NCI-H460 (cell line): Measurements from ENCODE around the gene ARG2. TPM values are rescaled to one million over a fixed set of nuclear protein-coding genes. Genes with fewer than 3 reads are reported as not detected.

Source experiments
- DNase-seq: peaks from one replicate; pipeline ENCODE4 v3.0.0-alpha.2; 2016; ENCODE audit warnings: low read depth; ENCODE audit errors: extremely low read depth
- total RNA-seq: library from RNA; depleted of rRNA; stranded (reverse); fragments of >200 nt; shearing (Covaris generic); gene quantifications from 2 replicates; pipeline ENCODE4 v1.2.3, GENCODE V29; 2014

ARG2 gene
- total RNA-seq, 1 experiment from 2014 or later, result 4.8 TPM

DNA sequence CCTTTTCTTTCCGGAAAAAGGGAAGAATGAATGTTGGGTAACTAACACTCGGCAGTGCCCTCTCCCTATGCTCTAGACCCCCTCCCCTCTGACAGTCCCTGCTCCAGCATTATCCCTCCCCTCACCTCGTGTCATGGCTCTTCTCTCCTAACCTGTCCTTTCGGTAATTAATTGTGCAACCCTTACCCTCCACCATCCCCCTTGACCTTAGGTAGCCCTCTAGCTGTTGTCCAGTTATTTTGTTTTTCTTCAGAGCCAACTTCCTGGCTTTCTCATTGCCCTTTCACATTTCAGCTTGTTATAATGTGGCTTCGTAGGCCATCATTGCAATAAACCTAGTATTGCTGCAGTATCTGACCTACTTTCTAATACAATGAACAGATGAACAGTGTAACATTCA is 11.2 kb downstream of the ARG2 start:
- no peak for DNase-seq

DNA sequence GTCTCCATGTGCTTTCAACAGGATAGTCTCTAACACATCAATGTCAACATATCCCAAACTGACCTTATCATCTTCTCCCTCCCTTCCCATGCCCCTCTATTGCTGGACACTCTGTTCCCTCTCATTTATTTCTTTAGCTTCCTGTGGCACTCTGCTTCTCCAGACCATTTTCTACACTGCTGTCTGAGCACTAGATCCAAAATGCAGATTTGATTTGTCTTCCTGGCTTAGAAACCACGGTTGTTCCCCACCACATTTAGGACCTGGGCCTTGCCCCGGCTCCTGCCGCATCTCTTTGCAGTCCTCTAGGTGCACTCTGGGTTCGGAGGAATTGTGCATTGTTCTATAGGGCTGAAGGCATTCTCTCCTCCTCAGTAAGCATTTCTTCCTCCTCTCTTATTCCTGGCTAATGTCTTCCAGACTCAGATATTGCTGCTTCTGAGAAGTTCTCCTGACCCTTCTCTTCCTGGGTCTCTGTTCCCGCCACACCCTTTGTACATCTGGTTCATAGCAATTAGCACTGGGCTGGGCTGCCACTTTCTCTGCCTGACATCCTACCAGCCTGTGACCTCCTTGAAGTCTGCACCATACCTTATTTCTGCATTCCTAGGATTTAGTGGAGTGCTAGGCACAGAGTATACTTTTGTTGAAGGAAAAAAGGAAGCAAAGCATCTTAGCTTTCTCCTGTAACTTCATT is 13.9 kb downstream of the ARG2 start:
- no peak for DNase-seq

DNA sequence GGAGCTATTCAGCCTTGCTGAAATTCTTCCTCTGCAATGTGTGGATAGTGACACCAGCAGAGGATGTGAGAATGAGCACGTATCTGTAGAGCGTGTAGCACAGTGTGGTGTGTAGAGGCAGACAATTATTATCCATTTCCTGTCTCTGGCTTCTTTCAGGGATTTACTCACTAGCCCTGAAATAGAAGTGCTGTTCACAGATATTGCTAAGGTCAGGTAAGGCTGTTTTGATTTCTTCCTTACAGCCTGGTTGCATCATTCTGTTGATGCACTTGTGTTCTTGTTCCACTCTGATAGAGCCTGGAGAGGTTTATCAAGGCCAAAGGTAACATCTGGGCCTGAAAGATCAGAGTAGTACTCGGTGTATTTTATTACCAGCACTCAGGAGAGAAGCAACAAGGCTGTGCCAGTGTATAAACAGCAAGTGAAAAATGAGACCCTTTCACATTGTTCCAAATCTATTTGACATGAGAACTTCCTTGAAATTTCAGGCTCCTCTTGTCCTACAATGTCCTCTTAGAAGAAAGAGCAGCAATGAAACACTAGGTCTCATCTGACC is 16.7 kb downstream of the ARG2 start:
- peak; percentile 57 for DNase-seq

DNA sequence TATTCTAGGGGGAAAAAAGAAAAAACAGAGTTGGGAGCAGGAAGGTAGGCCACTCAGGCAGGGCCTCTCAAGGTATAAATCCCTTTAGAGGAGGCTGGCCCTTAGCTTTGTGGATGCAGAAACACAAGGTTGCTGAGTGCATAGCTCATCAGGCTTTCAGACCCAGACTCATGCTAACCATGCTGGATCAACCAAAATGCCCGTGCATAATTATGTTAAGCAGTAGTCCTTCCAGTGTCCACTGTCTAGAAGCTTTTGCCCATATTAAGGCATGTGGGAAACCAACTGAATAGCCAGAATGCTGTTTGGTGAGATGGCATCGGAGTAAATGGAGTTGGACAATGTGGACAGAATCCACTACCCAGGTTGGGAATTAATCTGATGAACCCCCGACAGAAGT is 18.9 kb downstream of the ARG2 start:
- DNase-seq, result no peak

DNA sequence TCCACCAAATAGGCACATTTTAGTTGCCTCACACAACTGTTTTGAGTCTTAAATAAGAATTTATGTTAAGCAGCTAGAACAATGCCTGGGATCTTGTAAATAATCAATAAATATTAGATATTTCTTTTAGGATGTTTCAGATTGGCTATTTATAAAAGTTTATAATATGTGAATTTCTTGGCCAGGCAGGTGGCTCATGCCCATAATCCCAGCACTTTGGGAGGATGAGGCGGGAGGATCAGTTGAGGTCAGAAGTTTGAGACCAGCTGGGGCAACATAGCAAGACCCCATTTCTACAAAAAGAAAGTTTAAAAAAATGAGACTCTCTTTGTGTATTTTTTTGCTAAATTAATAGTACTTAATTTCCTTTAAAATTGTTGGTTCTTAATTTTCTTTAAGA is 21.8 kb downstream of the ARG2 start:
- DNase-seq, result no peak

DNA sequence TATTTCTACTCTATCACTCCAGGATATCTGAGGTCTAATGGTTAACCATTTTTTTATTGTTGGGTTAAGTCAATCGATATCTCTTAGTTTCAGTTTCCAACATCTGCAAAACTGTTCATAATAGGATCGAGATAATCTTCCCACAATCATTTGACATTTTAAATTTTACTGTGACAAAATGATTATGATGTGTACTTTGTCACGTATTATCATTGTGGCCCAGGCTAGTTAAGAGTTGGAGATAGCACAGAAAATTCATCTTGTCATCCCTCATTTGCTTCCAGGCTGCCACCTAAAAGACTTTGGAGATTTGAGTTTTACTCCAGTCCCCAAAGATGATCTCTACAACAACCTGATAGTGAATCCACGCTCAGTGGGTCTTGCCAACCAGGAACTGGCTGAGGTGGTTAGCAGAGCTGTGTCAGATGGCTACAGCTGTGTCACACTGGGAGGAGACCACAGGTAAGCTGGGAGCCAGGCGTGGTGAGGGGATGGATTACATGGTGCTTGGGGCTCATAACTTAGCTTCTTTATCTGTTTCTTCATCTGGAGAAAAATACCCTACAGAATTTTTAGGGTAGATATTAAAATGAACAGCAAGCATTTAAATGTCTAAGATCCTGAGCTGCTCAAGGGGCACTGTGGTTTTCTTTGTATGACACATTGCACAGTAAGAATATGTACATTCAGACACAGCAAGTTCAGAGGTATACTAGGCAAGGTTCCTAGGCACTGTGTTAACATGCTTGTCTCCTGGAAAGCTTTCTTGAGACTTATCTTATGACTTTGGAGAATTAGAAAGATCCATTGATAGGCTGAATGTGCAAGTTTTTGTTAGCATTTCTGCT is 22.4 kb downstream of the ARG2 start:
- DNase-seq, result no peak

DNA sequence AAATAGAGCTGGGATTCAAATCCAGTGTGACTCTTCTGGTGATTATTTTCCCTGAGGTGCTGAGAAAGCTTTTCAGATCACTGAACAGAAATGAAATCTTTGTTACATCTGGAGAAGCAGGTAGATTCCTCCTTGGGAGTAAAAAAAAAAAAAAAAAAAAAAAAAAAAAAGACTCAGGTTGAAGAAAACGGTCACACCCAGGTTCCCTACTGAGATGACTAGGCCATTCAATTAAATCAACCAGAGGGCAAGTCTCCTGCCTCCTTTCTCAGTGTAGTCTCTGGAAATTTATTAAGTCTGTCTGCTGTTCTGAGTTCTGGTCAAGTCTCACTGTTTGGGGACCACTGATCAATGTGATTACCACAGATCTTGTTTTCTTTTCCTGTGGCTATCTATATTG is 24.0 kb downstream of the ARG2 start:
- DNase-seq, result no peak

DNA sequence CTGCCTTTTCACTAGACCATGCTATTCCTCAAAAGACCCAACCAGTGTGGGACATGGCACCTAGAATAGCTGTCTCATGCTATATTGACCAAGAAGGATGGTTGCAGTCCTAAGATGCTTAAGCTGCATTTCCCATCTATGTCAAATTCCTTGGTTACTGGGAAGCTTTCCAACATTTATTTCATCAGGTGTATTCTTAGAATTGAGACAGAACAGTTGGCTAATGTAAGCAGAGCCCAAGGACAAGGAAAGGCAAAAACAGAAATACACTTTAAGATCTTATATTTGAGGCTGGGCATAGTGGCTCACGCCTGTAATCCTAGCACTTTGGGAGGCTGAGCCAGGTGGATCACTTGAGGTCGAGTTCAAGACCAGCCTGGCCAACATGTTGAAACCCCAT is 24.7 kb downstream of the ARG2 start:
- DNase-seq, result no peak

DNA sequence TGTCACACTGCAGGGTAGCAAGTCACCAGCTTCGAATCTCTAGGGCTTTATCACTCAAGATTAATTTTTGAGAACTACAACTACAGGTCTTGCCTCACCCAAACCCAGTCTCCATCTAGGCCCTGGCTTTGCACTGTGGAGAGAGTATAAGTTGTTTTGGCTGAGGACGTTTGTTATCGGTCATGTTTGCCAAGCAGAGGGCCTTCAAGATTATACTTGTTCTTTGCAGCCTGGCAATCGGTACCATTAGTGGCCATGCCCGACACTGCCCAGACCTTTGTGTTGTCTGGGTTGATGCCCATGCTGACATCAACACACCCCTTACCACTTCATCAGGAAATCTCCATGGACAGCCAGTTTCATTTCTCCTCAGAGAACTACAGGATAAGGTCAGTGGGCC is 25.7 kb downstream of the ARG2 start:
- no peak for DNase-seq

DNA sequence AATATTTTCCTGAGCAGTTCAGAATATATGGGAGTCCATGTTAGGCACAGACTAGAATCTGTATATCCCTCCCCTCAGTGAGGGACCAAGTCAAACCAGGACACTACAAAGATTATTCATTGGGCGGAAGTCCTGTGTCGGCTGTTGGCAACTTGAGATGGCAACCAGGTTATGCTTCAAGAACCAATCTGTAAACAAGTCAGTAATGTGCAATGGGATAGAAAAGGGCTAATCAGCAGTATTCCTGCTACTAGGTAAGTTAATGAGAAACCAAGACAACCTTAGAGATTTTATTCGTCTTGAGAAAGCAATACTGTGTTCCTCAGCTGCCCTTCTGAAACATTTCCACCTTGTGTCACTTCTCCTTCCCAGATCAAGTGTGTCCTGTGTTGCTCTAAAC is 26.4 kb downstream of the ARG2 start:
- DNase-seq, result no peak

DNA sequence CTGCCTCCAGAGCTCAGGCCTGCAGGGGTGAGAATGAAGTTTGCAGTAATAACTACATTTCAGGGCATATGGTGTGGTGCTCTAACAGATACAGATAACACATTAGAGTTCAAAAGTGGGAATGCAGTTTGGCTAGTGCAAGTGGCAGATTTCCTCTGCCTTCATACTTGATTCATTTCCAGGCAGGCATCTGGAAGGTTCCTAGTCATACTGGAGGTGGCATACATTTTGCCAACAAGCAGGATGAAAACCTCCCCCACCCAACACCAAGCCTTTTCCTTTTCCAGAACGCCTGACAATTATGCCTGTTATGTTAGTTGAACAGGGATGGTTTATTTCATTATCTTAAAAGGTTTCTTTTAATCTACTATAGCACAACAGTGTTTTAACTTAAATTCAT is 30.4 kb downstream of the ARG2 start:
- no peak for DNase-seq

DNA sequence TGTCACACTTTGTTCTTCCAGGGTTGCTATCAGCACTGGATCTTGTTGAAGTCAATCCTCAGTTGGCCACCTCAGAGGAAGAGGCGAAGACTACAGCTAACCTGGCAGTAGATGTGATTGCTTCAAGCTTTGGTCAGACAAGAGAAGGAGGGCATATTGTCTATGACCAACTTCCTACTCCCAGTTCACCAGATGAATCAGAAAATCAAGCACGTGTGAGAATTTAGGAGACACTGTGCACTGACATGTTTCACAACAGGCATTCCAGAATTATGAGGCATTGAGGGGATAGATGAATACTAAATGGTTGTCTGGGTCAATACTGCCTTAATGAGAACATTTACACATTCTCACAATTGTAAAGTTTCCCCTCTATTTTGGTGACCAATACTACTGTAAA is 31.0 kb downstream of the ARG2 start:
- no peak for DNase-seq

DNA sequence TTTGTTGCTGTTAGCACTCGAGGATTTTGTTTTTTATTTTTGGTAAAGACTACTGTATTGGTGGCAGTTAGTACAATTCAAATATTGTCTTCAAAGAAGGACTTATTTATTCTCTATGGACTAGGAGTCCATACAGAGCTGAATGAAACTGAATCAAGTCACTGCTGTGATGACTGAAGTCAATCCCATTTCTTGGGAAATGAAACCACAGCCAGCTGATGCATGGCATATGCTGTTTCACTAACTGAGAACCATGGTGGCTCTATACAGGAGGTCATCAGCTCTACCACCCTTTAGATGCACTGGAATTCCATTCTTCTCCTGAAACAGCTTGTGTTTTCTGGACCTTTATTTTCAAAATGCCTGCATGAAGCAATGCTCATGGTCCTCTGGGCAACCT is 32.5 kb downstream of the ARG2 start:
- DNase-seq, result no peak

DNA sequence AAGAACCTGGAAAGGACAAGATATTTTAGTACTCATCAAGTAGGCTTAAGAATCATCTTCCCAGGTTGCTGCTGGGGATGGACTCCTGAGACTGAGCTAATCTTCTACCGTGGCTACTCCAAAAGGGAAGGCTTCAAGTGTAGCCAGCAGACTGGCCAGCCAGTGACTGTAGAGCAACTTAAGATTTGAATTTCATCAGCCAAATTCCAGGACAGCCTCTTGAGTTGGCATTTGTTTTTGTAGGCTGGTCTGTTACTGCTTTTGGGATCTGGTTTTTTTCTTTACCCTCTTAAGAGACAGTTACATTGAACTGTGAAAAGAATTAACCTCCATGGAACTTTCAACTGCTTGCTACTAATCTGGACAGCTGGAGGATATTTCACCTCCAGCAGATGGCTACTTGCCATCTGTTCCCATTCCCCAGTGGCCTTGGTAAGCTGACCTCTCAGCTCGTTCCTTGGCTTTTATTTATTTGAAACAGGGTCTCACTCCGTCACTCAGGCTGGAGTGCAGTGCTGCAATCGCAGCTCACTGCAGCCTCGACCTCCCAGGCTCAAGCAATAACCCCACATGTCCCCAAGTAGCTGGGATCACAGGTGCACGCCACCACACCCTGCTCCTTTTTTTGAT is 34.0 kb downstream of the ARG2 start:
- no peak for DNase-seq

DNA sequence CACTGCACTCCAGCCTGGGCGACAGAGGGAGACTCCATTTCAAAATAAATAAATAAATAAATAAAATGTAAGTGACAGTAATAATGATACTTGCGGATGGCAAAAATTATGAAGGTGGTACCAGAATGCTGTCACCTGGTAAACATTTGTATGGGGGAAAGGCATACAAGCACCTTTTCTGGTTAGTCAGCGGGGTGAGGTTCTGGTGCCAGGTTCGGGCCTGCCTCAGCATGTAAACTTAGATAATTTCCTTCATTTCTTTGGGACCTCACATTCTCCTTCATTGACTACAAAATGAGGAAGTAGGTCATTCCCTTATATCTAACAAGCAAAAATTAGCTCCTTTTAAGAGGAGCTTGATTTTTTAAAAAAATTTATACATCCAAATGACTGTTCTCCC is 43.9 kb downstream of the ARG2 start:
- DNase-seq, result no peak

DNA sequence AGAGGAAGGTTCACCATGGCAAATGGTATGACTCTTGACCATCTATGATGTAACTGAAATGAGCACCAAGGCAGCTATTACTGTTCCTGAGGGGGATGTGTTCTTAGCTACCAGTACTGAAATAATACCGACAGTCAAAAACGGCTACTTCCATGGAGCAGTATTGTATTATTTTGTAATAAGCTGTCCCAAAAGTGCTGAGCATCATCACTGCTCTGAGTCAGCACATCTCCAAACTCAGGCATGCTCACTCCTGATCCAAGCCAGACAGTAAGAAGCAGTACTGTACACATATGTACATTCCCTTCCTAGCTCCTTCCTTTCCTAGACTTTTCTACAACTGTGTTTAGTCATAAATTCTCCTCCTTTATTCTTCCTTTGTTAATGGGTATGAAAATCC is 46.1 kb downstream of the ARG2 start:
- DNase-seq, result no peak

DNA sequence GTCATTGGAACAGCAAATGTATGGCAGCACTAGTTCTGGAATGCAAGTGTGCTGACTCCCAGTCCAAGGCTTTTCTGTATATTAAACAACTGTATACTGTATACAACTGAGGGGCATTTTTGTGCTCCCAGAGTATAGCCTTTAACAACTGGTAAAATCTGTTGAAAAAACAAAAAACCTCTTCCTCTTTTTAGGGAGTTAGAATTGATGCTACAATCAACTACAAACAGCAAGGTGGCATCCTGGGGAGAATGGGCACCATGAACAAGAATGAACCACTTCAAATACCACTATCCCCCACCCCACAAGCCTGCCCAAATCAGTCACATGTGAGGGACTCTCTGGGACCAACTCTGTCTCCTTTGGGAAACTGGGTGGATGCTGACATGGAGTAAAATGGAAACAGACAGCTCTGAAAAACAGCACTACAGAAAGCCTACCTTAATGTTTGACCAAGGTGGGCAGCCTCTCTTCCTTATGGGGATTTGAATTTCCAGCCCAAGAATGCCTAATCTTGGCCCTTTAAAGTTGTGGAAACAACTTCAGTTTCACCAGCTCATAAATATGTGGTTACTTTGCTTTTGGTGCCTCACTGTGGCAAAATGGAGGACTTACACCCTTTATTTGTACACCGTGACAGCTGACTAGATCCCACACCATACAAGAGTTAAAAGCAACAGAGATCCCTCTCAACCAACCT is 47.2 kb downstream of the ARG2 start:
- DNase-seq, result peak; percentile 56

DNA sequence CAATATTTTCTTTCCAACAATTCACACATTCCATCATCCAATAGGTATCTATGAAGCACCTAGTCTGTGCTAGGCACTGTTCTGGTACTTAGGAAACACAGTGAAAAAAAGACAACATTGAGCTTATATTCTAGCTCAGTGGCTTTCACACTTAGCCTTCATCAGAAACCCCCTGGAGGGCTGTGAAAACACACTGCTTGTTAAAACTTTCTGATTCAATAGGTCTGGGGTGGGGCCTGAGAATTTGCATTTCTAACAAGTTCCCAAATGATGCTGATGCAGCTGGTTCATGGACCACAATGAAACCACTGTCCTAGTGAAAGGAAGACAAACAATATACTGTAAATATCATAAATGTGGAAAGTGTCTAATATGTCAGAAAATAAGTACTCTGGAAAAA is 48.8 kb downstream of the ARG2 start:
- DNase-seq, result no peak

DNA sequence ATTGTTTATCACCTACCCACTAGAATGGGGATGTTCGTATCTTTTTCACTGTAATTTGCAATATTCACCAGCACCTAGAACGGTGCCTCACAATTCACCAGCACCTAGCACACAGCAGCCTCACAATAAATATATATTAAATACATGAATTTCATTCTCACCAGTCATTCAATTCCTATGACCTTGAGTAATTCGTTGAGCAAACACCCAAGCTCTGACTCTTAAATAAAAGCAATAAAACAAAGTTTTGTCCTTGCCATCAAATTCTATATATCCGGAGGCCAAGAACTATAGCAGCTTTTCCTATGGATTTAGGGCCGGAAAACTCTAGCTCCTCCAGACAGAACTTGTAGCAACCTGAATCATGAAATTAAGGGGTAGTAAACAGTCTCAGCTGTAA is 53.7 kb downstream of the ARG2 start:
- no peak for DNase-seq

DNA sequence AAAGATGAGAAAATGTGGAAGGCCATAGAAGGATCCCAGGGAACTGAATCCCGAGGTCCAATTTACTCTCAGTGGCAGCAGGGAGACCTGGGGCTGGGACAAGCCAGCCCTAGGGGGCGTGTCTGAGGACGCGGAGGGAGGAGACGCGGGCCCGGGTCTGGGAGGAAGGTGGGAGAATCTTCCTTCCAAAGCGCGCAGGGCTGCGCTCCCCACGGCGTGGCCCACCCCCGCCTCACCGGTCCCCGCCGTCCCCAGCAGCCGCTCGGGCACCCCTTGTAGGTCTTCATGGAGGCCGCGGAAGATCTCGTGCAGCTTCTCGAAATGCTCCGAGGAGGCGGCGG is 54.4 kb downstream of the ARG2 start:
- DNase-seq, result peak; percentile 60
